HL-60 (cell line): ENCODE measurements around the gene XRCC6.
"Not testable (repeated sequence)": the region's sequence is repeated elsewhere in the genome, so short reads cannot be mapped to it uniquely, and the experiment has no call there.

Experiments
- DNase-seq, 2 experiments: peaks; one replicate each; pipeline ENCODE4 v3.0.0-alpha.2; 2010 to 2020; ENCODE audit warnings: low read depth in 1 of 2, low spot score in 1 of 2
- H3K27ac ChIP-seq: fragments of 250-450 bp; sonication (Bioruptor Pico); replicated peaks from 2 replicates; pipeline ENCODE4 v1.5.1; 2020; ENCODE audit warnings: mild to moderate bottlenecking, moderate library complexity
- H3K27me3 ChIP-seq: fragments of 250-450 bp; sonication (Bioruptor Pico); 2 replicates; pipeline ENCODE4 v1.5.1; 2021; ENCODE audit warnings: mild to moderate bottlenecking, moderate library complexity; ENCODE audit not compliant: insufficient read depth, poor library complexity, severe bottlenecking
- H3K4me3 ChIP-seq: replicated peaks from 2 replicates; pipeline ENCODE4 v1.5.1; 2011; ENCODE audit warnings: mild to moderate bottlenecking, control low read depth, low read length; ENCODE audit not compliant: insufficient read depth
- CTCF ChIP-seq: IDR thresholded peaks from one replicate; pipeline ENCODE4 v1.5.1; 2011; ENCODE audit warnings: low read length, control low read depth, inconsistent platforms; ENCODE audit not compliant: insufficient read depth
- GABPA ChIP-seq: IDR thresholded peaks from 2 replicates; pipeline ENCODE4 v1.6.1; 2012; ENCODE audit warnings: low read depth
- POLR2AphosphoS5 ChIP-seq: IDR thresholded peaks from 2 replicates; pipeline ENCODE4 v1.6.1; 2012; ENCODE audit warnings: low read depth
- SPI1 ChIP-seq: IDR thresholded peaks from 2 replicates; pipeline ENCODE4 v1.6.1; 2012; ENCODE audit warnings: low read depth, mild to moderate bottlenecking, borderline replicate concordance
- TF ChIP-seq, protein P1 (sequence below): IDR thresholded peaks from 2 replicates; pipeline ENCODE4 v1.6.1; 2012; ENCODE audit warnings: low read depth; ENCODE audit not compliant: insufficient replicate concordance

XRCC6 gene

GRCh38 chr22:41620589-41621098, 451 bp upstream of the XRCC6 start, which contains the start of gene DESI1:
Gene DESI1, minus strand, starts transcription at chr22:41621043. Its CDS starts 204 bp downstream, at chr22:41620839.
- Histone ChIP-seq H3K27ac (peak within 1 kb of the TSS; percentile 94), H3K4me3 (peak within 1 kb of the TSS; percentile 89), H3K27me3 (no peaks in the 10 kb centered on the region)
- no peak for TF ChIP-seq SPI1
- peak; percentile 84; the same call in 1 of the 2 replicates for TF ChIP-seq POLR2AphosphoS5
- TF ChIP-seq GABPA: no peak
- TF ChIP-seq CTCF: no peak
- TF ChIP-seq, protein P1, sequence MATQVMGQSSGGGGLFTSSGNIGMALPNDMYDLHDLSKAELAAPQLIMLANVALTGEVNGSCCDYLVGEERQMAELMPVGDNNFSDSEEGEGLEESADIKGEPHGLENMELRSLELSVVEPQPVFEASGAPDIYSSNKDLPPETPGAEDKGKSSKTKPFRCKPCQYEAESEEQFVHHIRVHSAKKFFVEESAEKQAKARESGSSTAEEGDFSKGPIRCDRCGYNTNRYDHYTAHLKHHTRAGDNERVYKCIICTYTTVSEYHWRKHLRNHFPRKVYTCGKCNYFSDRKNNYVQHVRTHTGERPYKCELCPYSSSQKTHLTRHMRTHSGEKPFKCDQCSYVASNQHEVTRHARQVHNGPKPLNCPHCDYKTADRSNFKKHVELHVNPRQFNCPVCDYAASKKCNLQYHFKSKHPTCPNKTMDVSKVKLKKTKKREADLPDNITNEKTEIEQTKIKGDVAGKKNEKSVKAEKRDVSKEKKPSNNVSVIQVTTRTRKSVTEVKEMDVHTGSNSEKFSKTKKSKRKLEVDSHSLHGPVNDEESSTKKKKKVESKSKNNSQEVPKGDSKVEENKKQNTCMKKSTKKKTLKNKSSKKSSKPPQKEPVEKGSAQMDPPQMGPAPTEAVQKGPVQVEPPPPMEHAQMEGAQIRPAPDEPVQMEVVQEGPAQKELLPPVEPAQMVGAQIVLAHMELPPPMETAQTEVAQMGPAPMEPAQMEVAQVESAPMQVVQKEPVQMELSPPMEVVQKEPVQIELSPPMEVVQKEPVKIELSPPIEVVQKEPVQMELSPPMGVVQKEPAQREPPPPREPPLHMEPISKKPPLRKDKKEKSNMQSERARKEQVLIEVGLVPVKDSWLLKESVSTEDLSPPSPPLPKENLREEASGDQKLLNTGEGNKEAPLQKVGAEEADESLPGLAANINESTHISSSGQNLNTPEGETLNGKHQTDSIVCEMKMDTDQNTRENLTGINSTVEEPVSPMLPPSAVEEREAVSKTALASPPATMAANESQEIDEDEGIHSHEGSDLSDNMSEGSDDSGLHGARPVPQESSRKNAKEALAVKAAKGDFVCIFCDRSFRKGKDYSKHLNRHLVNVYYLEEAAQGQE: peak; percentile 48
- peak in 1 of 2 experiments; percentile 12 for DNase-seq

GRCh38 chr22:41621911-41622179, 750 bp downstream of the XRCC6 start:
- TF ChIP-seq CTCF: no peak
- no peak for TF ChIP-seq GABPA
- no peak for TF ChIP-seq SPI1
- TF ChIP-seq, protein P1: no peak
- no peak for TF ChIP-seq POLR2AphosphoS5
- Histone ChIP-seq H3K4me3 (peak overlapping the region; percentile 89), H3K27me3 (no peaks in the 10 kb centered on the region), H3K27ac (peak overlapping the region; percentile 94)
- DNase-seq: no peak

GRCh38 chr22:41625577-41625976, 4.5 kb downstream of the XRCC6 start:
- Histone ChIP-seq H3K27ac (no peak overlapping the region), H3K4me3 (no peak overlapping the region), H3K27me3 (no peaks in the 10 kb centered on the region)
- TF ChIP-seq CTCF: no peak
- DNase-seq: no peak

DNA sequence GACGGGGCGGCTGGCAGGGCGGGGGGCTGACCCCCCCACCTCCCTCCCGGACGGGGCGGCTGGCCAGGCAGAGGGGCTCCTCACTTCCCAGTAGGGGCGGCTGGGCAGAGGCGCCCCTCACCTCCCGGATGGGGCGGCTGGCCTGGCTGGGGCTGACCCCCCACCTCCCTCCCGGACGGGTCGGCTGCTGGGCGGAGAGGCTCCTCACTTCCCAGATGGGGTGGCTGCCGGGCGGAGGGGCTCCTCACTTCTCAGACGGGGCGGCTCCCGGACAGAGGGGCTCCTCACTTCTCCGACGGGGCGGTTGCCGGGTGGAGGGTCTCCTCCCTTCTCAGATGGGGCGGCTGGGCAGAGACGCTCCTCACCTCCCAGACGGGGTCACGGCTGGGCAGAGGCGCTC, 10.0 kb downstream of the XRCC6 start:
- H3K4me3 ChIP-seq, H3K27ac ChIP-seq, H3K27me3 ChIP-seq, DNase-seq: not testable (repeated sequence)

DNA sequence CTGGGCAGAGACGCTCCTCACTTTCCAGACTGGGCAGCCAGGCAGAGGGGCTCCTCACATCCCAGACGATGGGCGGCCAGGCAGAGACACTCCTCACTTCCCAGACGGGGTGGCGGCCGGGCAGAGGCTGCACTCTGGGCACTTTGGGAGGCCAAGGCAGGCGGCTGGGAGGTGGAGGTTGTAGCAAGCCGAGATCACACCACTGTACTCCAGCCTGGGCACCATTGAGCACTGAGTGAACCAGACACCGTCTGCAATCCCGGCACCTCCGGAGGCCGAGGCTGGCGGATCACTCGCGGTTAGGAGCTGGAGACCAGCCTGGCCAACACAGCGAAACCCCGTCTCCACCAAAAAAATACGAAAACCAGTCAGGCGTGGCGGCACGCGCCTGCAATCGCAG, 10.5 kb downstream of the XRCC6 start:
- H3K27ac ChIP-seq, H3K4me3 ChIP-seq, H3K27me3 ChIP-seq, DNase-seq: not testable (repeated sequence)

DNA sequence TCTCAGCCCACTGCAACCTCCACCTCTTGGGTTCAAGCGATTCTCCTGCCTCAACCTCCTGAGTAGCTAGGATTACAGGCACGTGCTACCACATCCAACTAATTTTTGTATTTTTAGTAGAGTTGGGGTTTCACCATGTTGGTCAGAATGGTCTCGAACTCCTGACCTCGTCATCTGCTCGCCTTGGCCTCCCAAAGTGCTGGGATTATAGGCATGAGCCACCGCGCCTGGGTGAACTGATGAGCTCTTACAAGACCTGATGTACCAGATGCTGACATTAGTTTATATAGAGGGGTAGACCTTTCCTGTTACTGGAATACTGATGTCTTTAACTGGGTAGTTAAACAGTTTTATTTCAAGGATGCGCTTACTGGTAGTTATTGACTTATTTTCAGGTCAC, 13.5 kb downstream of the XRCC6 start:
- DNase-seq, H3K27ac ChIP-seq, H3K27me3 ChIP-seq, H3K4me3 ChIP-seq: not testable (repeated sequence)
